ENCODE measurements around the gene SEMA3G. TPM values are rescaled to one million over a fixed set of nuclear protein-coding genes. Genes with fewer than 3 reads are reported as not detected.
A peak's percentile ranks its signal among the peaks of the same experiment; 100 is the strongest.

The SEMA3G gene
- total RNA-seq, 2 donors from 2014 or later = 1.5 to 2.3 TPM

DNA sequence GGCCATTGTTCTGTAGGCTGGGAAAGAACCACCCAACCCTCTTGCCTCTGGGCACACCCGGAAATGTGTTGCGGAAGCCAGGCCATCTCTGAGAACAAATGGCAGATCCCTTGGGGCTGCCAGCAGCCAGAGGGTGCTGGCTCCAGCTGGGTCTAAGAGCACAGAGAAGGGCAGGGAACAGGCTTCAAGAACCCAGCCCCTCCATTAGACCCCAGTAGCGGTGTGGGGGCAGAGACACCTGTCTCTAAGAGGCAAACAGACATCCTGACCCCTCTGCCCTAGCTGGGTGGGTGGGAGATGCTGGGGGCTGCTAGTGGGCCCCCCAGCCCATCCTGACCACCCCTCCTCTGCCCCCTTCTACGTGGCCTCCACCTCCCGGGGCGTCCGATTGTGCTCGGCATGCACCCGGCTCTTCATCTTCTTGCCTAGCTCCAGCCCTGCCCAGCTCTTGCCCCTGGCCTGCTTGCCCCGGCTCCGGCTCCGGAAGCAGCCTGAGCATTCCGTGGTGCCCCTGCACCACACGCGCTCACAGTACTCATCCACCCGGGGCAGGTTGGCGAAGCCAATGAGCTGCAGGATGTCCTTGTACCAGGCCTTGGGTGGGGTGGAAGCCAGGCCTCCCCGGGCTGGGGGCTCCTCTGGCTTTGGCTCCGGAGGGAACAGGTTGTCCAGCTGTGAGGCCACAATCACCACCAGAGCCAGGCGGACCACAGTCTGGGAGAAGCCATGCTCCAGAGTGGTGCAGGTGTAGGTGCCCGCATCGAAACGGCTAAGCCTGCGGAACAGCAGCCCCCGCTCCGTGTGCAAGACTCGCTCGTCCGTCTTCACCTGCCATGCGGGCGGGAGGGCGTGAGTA, 9.4 kb downstream of the SEMA3G start:
- no peak overlapping the region for H3K27ac Mint-ChIP-seq
- no peak for ATAC-seq
- H3K36me3 Mint-ChIP-seq (ENCODE audit: low read depth) = no peaks in the 10 kb centered on the region

GRCh38 chr3:52434491-52435115, 10.3 kb downstream of the SEMA3G start:
- H3K9me3 ChIP-seq (ENCODE audit: control insufficient read depth, low read length, poor library complexity, severe bottlenecking) = no peaks in the 10 kb centered on the region
- Mint-ChIP-seq H3K27ac (no peak overlapping the region), H3K4me1 (peaks cover 22% of the 10 kb centered on the region), H3K36me3 (ENCODE audit: low read depth) (no peaks in the 10 kb centered on the region), H3K27me3 (no peaks in the 10 kb centered on the region), H3K4me3 (peak overlapping the region; percentile 33)
- no peak for ATAC-seq
- no peak for DNase-seq

More for the DNA sequence above, 9.4 kb downstream of the SEMA3G start:
- no peaks in the 10 kb centered on the region for H3K9me3 ChIP-seq (ENCODE audit: control insufficient read depth, low read length, poor library complexity, severe bottlenecking)
- DNase-seq = no peak
- Mint-ChIP-seq H3K27me3 (no peaks in the 10 kb centered on the region), H3K4me3 (no peak overlapping the region), H3K4me1 (peaks cover 22% of the 10 kb centered on the region)

DNA sequence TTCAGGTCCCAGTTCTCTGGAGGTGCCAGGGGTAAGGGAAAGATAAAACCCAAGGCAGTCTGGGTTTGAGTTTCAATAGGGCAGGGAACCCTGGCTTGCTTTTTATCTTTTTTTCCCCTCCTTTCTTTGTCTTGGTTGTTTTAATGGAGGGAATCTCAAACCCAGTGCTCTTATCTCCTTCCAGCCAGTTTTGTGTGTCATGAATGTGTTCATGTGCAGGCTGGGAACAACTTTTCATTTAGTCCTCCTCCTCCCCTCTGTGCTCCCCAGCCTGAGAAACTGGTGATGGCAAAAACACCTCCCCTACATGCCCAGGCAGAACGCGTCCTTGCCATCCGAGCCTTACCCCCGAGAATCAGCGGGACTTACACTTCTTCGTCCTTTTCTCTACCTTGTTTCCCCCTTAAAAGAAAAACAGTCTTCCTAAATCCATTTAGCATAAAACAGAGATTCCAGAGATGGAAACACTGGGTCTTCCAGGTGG, 10.9 kb downstream of the SEMA3G start:
- Mint-ChIP-seq H3K36me3 (ENCODE audit: low read depth) (no peaks in the 10 kb centered on the region), H3K4me1 (peaks cover 22% of the 10 kb centered on the region), H3K4me3 (no peak overlapping the region), H3K27me3 (no peaks in the 10 kb centered on the region), H3K27ac (peak overlapping the region; percentile 63)
- DNase-seq (no peak), ATAC-seq (no peak)
- H3K9me3 ChIP-seq (ENCODE audit: control insufficient read depth, low read length, poor library complexity, severe bottlenecking) = no peaks in the 10 kb centered on the region

DNA sequence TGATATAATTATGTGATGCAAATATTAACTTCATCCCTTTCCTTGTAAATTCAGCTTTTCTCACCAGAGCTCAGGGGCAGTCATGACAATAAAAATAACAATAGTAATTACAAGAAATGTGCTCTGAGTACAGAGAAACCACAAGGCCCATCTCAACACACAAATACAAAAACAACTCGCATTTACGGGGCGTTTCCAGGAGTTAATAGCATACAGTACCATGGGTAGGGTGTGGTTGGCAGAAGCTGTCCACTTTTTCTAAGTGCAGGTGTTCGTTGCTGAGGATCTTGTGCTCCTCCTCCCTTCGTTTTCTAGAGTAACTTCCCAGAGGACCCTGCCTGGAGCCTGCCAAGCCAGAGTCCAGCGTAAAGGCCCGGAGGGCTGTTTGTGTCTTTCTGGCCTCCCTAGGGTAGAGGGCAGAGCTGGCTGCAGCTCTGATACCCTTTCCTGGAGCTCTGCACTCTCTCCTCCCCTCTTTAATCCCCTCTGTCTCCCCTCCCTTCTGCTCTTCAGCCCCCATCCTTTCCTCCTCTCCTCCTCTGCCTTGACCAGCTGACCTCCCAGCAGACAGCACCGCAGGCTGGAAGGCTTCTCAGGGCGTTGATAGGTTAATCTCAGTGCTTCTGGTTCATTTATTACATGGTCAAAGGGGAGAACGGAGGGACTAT, 11.4 kb downstream of the SEMA3G start:
- H3K4me1 Mint-ChIP-seq = peaks cover 22% of the 10 kb centered on the region
- no peaks in the 10 kb centered on the region for H3K36me3 Mint-ChIP-seq (ENCODE audit: low read depth)
- DNase-seq = no peak
- no peaks in the 10 kb centered on the region for H3K27me3 Mint-ChIP-seq
- no peaks in the 10 kb centered on the region for H3K9me3 ChIP-seq (ENCODE audit: control insufficient read depth, low read length, poor library complexity, severe bottlenecking)
- ATAC-seq = peak; percentile 45
- peak overlapping the region; percentile 63 for H3K27ac Mint-ChIP-seq
- peak overlapping the region; percentile 61 for H3K4me3 Mint-ChIP-seq

DNA sequence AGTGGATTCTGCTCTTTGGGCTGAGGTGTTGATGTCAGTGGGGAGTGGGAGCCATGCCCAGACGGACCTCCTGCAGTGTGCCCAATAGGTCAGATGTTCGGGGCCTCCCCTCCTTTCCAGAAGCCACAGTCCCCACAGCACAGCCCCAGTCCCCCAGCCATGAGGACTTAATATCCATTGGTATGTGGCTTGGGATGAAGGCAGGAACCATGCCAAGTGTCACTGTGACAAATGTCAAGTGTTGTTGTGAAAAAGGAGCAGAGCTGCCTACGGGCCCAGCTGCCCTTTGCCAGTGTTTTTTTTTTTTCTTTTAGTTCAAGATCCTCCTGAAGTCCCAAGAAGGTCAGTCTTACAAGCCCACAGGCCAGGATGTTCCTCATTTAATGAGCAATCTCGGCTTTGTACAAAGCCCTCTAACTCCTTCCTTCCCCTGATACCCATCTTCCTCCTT, 12.2 kb downstream of the SEMA3G start:
- no peaks in the 10 kb centered on the region for H3K36me3 Mint-ChIP-seq (ENCODE audit: low read depth)
- ATAC-seq (no peak), DNase-seq (no peak)
- peak overlapping the region; percentile 63 for H3K27ac Mint-ChIP-seq
- H3K9me3 ChIP-seq (ENCODE audit: control insufficient read depth, low read length, poor library complexity, severe bottlenecking) = no peaks in the 10 kb centered on the region
- no peaks in the 10 kb centered on the region for H3K27me3 Mint-ChIP-seq
- peaks cover 22% of the 10 kb centered on the region for H3K4me1 Mint-ChIP-seq
- peak overlapping the region; percentile 61 for H3K4me3 Mint-ChIP-seq

DNA sequence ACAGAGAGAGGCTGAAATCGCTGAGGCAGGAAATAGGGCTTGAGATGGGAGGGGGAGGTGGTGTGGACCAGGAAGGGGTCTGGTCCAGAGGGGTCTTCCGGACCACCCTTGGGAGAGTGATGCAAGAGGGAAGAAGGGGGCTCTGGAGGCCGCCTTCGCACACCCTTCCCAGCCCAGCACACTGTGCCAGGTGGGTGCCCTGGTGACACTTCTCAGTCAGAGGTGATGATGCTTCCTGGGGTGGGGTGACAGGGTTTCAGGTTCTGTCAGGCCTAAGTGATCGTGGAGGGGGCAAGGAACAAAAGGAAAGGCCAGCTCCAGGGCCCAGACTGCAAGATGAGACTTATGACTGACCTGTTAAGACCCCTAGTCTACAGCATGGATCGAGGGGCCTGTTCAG, 12.7 kb downstream of the SEMA3G start:
- peak overlapping the region; percentile 50 for H3K4me3 Mint-ChIP-seq
- H3K9me3 ChIP-seq (ENCODE audit: control insufficient read depth, low read length, poor library complexity, severe bottlenecking) = no peaks in the 10 kb centered on the region
- H3K27me3 Mint-ChIP-seq = no peaks in the 10 kb centered on the region
- H3K36me3 Mint-ChIP-seq (ENCODE audit: low read depth) = no peaks in the 10 kb centered on the region
- ATAC-seq = no peak
- H3K4me1 Mint-ChIP-seq = peaks cover 22% of the 10 kb centered on the region
- DNase-seq = no peak
- peak overlapping the region; percentile 63 for H3K27ac Mint-ChIP-seq

- ATAC-seq = no peak
- no peaks in the 10 kb centered on the region for H3K9me3 ChIP-seq (ENCODE audit: control insufficient read depth, low read length, poor library complexity, severe bottlenecking)
- no peak for DNase-seq
- Mint-ChIP-seq H3K27me3 (no peaks in the 10 kb centered on the region), H3K4me1 (peaks cover 22% of the 10 kb centered on the region), H3K36me3 (ENCODE audit: low read depth) (no peaks in the 10 kb centered on the region), H3K4me3 (peak overlapping the region; percentile 50), H3K27ac (peak overlapping the region; percentile 4)
Measured at GRCh38 chr3:52431459-52432223, 13.3 kb downstream of the SEMA3G start.

DNA sequence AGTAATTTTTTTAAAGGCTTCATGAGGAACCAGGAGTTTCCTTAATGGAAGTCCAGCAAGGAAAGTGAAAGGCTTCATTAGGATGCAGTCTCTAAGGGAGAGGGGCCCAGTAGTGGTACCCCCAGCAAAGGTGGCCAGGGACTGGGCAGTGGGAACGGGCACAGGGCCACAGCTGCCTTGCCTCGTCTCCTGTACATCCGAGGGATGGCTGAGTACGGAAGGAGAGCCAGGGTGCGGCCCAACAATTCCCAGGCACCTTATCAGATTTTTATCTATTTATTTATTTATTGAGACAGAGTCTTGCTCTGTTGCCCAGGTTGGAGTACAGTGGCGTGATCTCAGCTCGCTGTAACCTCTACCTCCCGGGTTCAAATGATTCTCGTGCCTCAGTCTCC, 14.5 kb downstream of the SEMA3G start:
- Mint-ChIP-seq H3K36me3 (ENCODE audit: low read depth) (no peaks in the 10 kb centered on the region), H3K4me1 (peaks cover 22% of the 10 kb centered on the region), H3K27ac (no peak overlapping the region), H3K4me3 (no peak overlapping the region), H3K27me3 (no peaks in the 10 kb centered on the region)
- no peak for ATAC-seq
- no peaks in the 10 kb centered on the region for H3K9me3 ChIP-seq (ENCODE audit: control insufficient read depth, low read length, poor library complexity, severe bottlenecking)
- no peak for DNase-seq

DNA sequence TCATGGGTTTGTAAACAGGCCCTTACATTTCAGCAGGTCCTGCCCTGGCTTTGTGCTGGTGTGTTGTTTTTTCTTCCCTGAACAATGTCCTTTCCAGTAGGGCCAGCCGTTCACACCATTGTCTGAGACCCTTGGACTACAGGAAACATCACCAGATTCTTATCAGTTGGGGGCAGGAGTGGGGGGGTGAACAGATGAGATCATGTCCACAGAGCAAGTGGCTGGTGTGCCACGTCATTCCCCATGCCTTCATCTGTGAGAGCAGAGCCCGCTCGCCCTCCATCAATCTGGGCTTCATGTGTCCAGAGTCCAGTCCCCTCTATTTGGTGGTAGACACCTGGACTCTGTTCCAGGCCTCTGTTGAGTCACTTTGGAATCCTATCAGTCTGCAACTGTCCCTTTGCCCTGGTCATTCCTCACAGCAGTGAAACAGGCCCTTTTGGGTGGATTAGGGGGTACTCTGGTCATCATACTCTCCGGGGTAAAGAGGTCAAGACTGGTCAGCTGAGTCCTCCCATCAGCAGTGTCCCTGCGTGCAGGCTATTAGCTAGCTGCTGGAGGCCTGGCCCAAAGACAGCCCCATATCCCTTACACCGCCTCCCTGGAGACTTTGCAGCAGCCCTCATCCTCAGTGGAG, 15.0 kb downstream of the SEMA3G start:
- Mint-ChIP-seq H3K4me3 (no peak overlapping the region), H3K4me1 (peaks cover 22% of the 10 kb centered on the region), H3K27ac (no peak overlapping the region), H3K27me3 (no peaks in the 10 kb centered on the region), H3K36me3 (ENCODE audit: low read depth) (no peaks in the 10 kb centered on the region)
- no peaks in the 10 kb centered on the region for H3K9me3 ChIP-seq (ENCODE audit: control insufficient read depth, low read length, poor library complexity, severe bottlenecking)
- ATAC-seq (no peak), DNase-seq (no peak)

- H3K9me3 ChIP-seq (ENCODE audit: control insufficient read depth, low read length, poor library complexity, severe bottlenecking) = no peaks in the 10 kb centered on the region
- Mint-ChIP-seq H3K36me3 (ENCODE audit: low read depth) (no peaks in the 10 kb centered on the region), H3K27me3 (no peaks in the 10 kb centered on the region), H3K4me3 (no peak overlapping the region), H3K4me1 (peaks cover 19% of the 10 kb centered on the region), H3K27ac (no peak overlapping the region)
- ATAC-seq = no peak
- no peak for DNase-seq
Measured at GRCh38 chr3:52429031-52429430, 15.9 kb downstream of the SEMA3G start.

GRCh38 chr3:52428151-52429005, 16.5 kb downstream of the SEMA3G start:
- no peaks in the 10 kb centered on the region for H3K27me3 Mint-ChIP-seq
- ATAC-seq (peak; percentile 72), DNase-seq (no peak)
- H3K9me3 ChIP-seq (ENCODE audit: control insufficient read depth, low read length, poor library complexity, severe bottlenecking) = no peaks in the 10 kb centered on the region
- no peaks in the 10 kb centered on the region for H3K36me3 Mint-ChIP-seq (ENCODE audit: low read depth)
- no peak overlapping the region for H3K27ac Mint-ChIP-seq
- peaks cover 18% of the 10 kb centered on the region for H3K4me1 Mint-ChIP-seq
- no peak overlapping the region for H3K4me3 Mint-ChIP-seq

GRCh38 chr3:52423173-52423572, 21.7 kb downstream of the SEMA3G start:
- DNase-seq = no peak
- no peak overlapping the region for H3K4me3 Mint-ChIP-seq
- H3K27me3 Mint-ChIP-seq = no peaks in the 10 kb centered on the region
- ATAC-seq = no peak
- H3K27ac Mint-ChIP-seq = no peak overlapping the region
- H3K36me3 Mint-ChIP-seq (ENCODE audit: low read depth) = no peaks in the 10 kb centered on the region
- peaks cover 2% of the 10 kb centered on the region for H3K4me1 Mint-ChIP-seq
- H3K9me3 ChIP-seq (ENCODE audit: control insufficient read depth, low read length, poor library complexity, severe bottlenecking) = no peaks in the 10 kb centered on the region
